DMS 273 (cell line): ENCODE measurements around the gene ADGRL1.
"Not testable (repeated sequence)": the region's sequence is repeated elsewhere in the genome, so short reads cannot be mapped to it uniquely, and the experiment has no call there.

ENCODE experiments used
- DNase-seq: peaks from one replicate; lab custom pipeline; 2025; ENCODE audit not compliant: unreplicated experiment; lab: John Stamatoyannopoulos, UW

The ADGRL1 gene

DNA sequence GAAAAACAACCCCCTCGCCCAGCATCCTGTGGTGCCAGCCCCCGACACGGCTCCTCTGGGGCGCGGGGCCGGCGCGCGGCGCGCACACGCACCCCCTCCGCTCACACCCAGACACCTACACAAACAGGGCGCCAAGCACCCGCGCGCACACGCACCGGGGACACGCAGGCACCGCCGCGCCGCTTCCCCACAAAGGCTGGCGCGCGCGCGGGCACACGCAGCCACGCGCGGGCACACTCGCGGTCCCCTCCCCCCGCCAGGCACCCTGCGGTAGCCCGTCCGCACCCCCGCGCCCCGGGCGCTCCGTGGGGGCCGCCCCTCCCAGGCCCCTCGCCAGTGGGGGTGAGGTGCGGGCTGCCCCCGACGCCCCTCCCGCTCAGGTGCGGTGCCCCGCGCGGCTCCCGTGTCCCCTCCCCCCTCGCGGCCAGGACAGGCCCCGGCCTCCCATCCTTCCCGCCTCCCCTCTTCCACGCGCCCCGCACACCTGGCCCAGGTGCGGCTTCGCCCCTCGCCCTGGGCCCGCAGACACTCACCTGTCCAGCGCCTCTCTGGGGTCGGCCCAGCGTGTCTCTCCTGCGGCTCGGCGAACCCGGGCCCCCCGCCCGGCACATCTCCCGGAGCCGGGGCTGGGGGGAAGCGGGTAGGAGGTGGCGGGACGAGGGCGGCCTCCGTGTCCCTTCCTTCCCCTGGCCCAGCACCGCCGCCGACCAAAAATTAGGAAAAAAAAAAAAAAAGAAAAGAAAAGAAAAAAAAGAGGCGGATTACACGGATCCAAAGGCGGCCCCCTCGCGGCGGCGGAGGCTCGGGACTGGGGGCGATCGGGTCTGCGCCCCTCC lies at the start of gene ADGRL1:
Gene ADGRL1 (minus strand): TSS at position 718 of the 836 bp plus-strand sequence. CDS start 22,567 bp downstream, outside the sequence.
- DNase-seq: peak; percentile 49

DNA sequence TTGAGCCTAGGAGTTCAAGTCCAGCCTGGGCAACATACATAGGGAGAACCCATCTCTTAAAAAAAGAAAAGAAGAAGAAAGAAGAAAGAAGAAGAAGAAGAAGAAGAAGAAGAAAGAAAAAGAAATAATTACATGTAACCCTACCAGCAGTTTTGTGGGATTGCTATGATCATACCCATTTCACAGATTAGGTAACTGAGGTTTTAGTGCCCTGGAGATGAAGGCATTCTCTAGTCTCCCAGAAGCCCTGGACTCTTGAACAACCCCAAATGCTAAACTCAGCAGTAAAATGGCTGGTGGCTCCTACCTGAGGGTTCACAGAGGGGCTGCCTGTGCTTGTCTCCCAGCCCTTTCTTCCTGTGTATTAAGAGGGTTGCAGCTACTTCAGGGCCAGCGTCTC lies 49.3 kb upstream of the ADGRL1 start:
- DNase-seq: not testable (repeated sequence)

DNA sequence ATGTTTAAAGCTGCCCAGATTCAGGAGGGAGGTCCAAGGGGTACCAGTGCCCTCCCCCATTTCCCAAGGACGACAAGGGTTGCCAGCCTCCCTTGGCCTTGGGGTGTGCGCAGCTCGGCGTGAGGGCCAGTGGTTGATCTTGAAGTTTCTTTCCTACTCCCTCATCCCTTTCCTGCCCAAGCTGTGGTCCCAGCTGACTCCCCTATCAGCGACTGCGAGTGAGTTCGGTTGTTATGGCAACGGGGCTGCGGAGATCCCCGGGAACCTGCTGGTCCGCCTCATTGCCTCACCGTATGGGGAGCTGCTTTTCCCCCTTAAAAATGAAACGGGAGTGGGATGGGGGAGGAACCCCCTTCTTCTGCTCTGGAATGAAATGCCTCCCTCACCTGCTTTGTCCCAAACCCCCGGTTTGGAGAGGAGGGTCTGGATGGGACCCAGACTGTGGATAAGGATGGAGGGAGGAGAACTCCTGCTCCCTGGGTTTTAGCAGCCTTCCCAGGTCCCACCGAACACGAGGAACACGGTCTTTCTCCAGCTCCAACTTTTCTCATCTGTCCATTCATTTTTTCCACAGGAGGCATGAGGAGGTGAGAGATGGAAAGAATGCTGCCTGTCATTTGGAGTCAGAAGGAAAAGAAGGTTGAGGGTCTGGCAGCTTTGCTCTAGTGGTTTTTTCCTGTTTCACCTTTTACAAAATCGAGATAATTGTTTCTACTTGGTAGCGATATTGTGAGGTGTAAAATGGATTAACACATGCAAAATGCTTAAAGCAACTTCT lies 48.0 kb upstream of the ADGRL1 start:
- peak; percentile 82 for DNase-seq

DNA sequence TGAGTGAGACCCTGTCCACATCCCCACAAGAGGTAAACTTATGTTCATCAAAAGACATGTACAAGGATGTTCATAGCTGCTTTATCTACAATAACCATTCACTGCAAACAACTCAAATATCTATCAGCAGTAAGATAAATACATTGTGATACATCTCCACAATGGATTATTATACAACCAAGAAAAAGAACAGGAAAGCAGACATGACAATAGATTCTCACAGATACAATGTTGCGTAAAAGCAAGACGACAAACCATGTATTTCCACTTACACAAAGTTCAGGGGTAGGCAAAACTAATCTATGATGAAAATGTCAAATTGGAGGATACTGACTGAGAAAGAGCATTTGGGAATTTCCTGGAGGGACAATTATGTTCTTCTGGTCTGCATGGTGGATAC lies 46.2 kb upstream of the ADGRL1 start:
- DNase-seq: not testable (repeated sequence)

DNA sequence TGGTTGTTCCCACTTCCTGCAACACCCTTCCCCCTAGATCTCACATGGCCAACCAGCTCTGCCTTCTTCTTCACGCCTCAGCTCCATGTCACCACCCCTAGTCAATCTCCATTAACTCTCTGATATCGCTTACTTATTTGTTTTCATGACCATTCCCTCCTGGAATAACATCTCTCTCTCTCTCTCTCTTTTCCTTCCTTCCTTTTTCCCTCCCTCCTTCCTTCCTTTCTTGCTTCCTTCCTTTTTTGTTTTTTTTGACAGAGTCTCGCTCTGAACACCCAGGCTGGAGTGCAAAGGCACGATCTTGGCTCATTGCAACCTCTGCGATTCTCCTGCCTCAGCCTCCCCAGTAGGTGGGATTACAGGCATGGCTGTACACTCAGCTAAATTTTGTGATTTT lies 44.9 kb upstream of the ADGRL1 start:
- DNase-seq: no peak

DNA sequence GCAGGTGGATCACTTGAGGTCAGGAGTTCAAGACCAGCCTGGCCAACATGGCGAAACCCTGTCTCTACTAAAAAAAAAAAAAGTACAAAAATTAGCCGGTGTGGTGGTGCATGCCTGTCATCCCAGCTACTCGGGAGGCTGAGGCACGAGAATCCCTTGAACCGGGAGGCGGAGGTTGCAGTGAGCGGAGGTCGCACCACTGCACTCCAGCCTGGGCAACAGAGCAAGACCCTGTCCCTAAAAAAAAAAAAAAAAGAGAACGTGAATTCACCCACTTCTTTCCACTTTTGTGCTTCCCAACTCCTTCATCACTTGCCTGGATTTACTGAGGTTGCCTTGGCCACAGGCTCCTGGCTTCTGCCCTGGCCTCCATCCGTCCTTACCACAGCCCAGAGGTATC lies 44.3 kb upstream of the ADGRL1 start:
- DNase-seq: not testable (repeated sequence)

DNA sequence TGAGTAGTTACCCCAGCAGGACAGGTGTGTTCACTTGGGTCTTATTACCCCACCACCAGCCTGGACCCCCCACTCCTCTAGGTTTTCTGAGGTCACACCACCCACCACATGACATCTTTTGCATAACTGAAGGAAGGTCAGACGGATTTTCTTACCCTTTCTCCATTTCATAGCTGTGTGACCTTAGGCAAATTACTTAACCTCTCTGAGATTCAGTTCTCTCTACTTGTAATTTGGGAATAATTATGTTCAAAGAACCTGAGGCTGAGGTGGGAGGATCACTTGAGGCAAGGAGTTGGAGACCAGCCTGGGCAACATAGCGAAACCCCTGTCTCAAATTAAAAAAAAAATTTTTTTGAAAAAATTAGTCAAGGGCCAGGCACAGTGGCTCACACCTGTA lies 43.9 kb upstream of the ADGRL1 start:
- not testable (repeated sequence) for DNase-seq

DNA sequence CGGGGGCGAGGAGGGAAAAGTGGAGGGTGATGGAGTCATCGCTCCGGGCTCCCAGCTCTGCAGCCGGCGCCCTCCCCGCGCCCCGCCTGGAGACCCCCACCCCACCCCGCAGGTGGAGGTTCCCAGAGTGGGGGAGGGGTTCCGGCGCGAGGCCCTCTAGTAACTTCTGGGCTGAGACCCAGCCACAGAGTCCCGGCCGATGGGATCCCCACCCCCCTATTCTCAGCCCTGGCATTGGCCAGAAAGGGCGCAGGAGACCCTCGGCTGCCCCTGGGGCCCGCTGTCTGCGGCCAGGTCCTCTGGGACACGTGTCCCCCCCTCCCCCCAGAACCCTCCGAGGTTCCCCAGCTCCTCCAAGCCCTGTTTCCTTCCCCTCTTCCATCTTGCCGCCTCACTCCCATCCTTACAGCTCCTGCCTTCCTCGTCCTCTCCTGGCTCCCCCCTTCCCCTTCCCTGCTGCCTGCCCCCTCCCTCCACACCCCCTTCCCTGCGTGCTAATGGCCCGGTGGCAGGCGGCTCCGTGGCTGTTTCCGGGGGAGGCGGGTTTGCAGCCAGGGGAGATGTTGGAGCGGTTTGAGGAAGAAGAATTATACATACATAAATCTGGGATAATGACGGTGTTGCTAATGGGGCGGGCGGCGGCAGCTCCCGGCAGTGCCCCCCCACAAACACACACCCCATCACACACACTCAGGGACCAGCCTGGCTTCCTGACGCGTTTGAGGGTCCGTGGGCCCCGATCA lies 43.2 kb upstream of the ADGRL1 start:
- DNase-seq: peak; percentile 57

DNA sequence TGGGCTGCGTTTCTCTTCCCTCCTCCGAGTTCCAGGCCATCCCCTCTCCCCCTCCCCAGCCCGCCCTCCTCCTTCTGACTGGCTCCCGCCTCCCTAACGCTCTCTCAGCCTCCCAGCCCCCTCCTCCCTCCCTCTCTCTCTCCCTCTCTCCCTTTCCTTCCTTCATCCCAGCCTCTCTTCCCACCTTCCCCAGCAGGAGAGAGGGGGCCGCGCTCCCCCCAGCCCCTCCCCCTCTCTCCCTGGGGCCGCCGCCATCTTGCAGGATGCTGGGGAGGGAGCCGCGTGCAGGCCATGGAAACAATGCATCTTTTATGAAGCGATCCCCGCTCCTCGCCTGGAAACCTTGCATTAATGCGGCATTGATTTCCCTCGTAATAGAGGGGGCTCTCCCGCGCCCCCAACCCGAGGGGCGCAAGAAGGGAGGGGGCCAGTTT lies 42.6 kb upstream of the ADGRL1 start:
- DNase-seq: peak; percentile 85

DNA sequence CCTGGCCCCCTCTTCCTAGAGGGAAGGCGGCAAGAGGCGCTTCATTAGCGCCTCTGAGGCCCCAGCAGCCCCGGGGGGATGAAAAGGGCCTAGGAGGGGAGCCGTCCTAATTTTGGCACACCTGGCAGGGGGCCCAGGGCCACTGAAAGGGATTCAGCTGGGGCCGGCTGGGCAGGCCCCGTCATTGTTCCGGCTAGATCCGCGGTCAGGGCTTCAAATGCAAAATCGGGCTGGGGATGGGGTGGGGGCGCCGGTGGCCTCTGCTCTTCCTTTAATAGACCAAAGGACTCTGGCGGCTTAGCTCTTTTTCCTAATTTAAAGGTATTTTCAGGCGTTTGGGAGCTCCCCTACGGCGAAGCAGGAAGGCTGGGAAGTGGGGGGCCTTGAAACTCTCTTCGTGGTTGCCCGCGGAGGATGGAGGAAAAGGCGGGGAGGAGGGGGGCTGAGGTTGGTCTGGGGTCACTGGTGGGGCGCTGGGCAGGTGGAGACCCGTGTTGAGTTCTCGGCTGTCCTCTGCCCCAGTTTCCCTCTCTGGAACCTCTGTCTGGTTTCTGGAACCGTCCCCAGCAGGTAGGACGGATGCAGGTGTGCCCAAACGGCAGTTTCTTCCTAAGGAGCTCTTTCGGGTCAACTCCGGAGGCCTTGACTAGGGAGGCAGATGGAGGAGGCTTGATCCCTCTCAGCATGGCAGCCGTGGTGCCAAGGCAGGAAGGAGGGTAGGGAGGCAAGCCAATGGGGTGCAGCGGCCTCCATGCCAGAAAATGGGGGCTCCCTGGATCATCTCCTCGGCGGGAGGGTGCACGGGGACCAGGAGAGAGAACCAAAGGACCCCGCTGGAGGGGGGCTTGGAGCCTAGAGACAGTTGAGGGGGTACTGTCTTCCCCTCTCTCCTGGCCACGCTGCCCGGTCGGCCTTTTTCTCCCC lies 41.8 kb upstream of the ADGRL1 start:
- peak; percentile 52 for DNase-seq

DNA sequence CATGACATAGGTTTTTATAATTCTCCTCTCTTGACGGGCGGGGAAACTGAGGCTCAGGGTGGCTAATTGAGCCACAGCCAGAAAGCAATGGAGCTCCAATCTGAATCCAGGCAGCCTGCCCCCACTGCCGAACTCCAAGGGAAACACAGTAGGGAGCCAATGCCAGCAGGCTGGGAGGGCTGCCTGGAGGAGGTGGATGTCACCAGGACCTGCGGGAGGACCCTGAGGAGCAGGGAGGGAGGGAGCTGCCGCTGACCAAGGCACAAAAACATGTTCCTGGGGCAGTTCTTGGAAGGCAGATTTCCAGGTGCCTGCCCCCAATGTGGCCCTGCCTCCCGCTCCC lies 41.2 kb upstream of the ADGRL1 start:
- DNase-seq: not testable (repeated sequence)

DNA sequence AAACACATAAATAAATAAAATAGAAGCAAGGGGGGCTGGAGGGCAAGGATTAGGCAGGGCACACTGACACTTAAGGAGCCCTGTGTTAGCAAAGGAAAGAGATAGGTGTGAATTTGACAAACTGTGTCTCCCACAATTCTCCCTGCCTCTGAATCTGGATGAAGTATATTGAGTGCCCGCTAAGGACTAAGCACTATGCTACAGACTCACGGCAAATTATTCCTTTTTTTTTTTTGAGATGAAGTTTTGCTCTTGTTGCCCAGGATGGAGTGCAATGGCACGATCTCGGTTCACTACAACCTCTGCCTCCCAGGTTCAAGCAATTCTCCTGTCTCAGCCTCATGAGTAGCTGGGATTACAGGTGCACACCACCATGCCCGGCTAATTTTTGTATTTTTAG lies 38.4 kb upstream of the ADGRL1 start:
- not testable (repeated sequence) for DNase-seq

DNA sequence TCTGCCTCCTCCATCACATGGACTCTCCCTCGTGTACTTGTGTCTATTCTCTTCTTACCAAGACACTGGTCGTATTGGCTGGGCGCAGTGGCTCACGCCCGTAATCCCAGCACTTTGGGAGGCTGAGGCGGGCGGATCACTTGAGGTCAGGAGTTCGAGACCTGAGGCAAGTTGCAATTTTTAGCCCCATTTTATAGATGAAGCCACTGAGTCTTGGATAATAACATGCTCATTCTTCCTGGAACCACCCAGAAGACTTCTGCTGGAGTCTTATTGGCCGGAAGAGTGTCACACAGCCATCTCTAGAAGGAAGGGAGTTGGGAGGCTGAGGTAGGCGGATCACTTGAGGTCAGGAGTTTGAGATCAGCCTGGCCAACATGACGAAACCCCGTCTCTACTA lies 37.7 kb upstream of the ADGRL1 start:
- DNase-seq: not testable (repeated sequence)

DNA sequence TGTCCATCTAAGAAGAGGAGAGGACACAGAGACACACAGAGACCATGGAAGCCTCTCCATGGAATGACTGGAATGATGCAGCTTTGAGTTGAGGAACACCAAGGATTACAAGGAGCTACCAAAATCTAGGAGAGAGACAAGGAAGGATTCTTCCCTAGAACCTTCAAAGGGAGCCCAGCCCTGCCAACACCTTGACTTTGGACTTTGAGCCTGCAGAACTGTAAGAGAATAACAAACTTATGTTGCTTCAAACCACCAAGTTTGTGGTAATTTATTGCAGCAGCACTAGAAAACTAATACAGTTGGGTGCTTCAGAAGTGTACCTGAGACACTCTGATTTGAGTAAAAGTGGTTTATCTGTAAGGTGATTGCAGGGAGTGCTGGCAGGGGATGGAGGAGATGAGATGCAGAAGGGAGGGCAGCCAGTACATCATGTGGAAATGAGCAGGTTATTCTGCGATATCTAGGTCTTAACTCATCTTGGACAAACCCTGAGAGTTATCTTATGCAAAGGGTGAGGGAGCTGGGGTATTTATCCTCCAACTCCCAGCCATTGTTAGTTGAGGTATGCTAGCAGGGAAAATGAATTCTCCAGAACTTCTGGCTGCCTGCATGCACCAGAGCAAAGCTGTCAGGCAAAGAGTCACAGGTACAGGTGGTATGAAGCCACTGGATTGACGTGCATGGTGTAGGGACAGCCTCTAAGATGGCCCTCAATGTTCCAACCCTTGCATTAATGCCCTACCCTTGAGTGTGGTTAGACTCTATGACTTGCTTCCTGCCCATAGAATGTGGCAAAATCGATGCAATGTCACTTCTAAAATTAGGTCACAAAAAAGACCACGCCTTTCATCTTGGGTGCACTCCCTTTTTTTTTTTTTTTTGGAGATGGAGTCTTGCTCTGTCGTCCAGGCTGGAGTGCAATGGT lies 31.3 kb upstream of the ADGRL1 start:
- no peak for DNase-seq

DNA sequence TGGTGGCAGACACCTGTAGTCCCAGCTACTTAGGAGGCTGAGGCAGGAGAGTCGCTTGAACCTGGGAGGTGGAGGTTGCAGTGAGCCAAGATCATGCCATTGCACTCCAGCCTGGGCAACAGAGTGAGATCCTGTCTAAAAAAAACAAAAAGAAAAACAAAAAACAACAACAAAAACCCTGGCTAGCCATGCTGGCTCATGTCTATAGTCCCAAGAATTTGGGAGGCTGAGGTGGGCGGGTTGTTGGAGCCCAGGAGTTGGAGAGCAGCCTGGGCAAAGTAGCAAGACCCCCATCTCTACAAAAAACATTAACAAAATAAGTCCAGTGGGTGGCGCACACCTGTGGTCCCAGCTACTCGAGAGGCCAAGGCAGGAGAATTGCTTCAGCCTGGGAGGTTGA lies 27.0 kb upstream of the ADGRL1 start:
- not testable (repeated sequence) for DNase-seq

DNA sequence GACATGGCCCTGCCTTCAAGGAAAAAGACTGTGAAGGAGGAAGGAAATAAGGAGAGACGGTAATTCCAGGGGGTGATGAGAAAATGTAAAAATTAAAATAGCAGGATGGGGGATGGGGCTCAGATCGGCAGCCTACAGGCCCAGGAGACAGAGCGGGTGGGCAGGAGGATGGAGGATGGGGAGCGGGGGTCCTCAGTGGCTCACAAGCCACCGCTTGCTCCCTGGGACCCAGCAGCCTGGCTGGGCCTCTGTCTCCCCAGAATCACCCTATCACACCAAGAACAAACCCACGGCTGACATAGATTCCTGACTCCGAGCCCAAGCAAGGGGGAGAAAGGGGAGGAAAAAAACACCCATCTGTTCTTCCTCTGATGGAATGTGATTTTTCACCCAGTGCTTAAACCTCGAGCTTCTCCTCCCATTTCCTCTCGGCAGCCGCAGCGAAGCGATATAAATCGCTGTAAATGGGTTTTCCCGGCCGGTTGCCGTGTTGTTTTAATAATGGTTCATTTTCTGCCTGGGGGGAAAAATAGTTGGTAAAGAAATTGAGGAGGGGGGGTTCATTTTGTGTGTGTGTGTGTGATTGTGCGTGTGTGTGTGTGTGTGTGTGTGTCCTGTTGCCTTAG lies 22.6 kb upstream of the ADGRL1 start:
- DNase-seq: not testable (repeated sequence)

DNA sequence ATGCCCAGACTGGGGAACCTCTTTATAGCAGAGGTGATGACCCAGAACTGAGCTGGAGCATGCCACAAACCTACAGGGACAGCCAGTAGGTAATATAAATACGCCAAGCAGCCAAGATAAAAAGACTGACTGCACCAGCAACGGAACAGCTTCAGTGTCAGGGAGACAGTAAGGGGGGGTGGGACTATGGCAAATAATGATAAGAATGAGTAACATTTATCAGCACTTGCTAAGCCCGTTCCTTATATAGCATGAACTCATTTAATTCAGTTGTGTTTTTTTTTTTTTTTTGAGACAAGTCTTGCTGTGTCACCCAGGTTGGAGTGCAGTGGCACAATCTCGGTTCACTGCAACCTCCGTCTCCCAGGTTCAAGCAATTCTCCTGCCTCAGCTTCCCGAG lies 20.5 kb upstream of the ADGRL1 start:
- DNase-seq: not testable (repeated sequence)

DNA sequence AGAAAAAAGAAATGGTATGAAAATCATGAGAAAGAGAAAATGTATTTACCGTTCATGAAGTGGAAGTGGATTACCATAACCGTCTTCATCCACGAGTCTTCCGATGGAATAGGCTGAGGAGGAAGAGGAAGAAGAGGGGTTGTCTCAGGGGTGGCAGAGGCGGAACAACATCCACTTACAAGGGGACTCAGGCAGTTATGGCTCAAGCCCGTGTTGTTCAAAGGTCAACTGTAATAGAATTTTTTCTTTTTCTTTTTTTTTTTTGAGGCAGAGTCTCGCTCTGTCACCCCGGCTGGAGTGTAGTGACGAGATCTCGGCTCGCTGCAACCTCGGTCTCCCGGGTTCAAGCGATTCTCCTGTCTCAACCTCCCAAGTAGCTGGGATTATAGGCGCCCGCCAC lies 16.9 kb upstream of the ADGRL1 start:
- no peak for DNase-seq

DNA sequence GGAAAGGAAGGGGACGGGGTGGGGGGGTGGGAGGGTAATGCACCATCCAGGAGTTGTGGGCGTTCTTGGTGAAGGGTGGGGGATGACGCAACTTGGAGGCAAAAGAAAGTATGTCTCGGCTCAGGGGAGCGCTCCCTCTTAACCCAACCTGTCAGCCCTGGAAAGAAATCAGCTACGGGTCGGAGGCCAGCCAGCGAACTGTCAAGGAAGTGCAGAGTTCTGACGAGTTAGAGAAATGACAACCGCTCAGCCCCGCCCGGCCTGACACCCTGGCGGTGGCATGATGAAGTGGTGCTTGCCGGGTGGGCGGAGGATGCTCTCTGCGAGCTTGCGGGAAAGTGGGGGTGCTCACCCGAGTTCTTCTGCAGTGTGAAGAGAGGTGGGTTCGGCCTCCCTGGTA lies 15.4 kb upstream of the ADGRL1 start:
- peak; percentile 73 for DNase-seq
